Testis (tissue), 2 donors: ENCODE data around the gene HSD3B2.

ENCODE experiments used
- CTCF ChIP-seq, 3 experiments: fragments of 450-650 bp in 2 of 3; fragments of 200-600 bp in 1 of 3; sonication (generic) in 1 of 3; IDR thresholded peaks; one replicate each; pipeline ENCODE4 v1.5.1; 2016 to 2019; ENCODE audit warnings: antibody characterized with exemption in 3 of 3, mild to moderate bottlenecking in 2 of 3, moderate library complexity in 1 of 3
- POLR2A ChIP-seq: fragments of 450-650 bp; IDR thresholded peaks from one replicate; pipeline ENCODE4 v1.6.1; 2017; ENCODE audit warnings: antibody characterized with exemption, mild to moderate bottlenecking, moderate library complexity

- TF ChIP-seq CTCF (IDR thresholded peaks at IDR 0.05): no peak
- no peak for TF ChIP-seq POLR2A
Observed at GRCh38 chr1:119446321-119446720, 31.4 kb downstream of the HSD3B2 start.
